GM12878 (cell line): Measurements from ENCODE around the gene SELENOV. TPM values are rescaled to one million over a fixed set of nuclear protein-coding genes. Genes with fewer than 3 reads are reported as not detected.

Experiments
- ATAC-seq: fragments of 200-7000 bp; cut with Tn5 transposase; 3 replicates; pipeline ENCODE4 v1.9.1; 2020; ENCODE audit warnings: mild to moderate bottlenecking, moderate library complexity
- BruUV-seq: library from RNA; stranded (reverse); fragments of 400-500 nt; replicated peaks from 2 replicates; lab custom pipeline; 2021; lab: Mats Ljungman, UMichigan
- CTCF ChIA-PET: fragments of 300-600 bp; sonication (Branson Sonifier 250); formaldehyde crosslinking; extraction: SDS; loops from one replicate; lab custom pipeline; 2021; ENCODE audit warnings: inconsistent platforms; lab: Yijun Ruan, JAX
- POLR2A ChIA-PET: fragments of 350-600 bp; formaldehyde crosslinking; extraction: SDS; loops from one replicate; lab custom pipeline; 2021; ENCODE audit warnings: inconsistent platforms; lab: Charles Lee
- RAD21 ChIA-PET: fragments of 300-600 bp; sonication (Branson Sonifier 250); formaldehyde crosslinking; loops from one replicate; lab custom pipeline; 2023; ENCODE audit warnings: antibody characterized with exemption; ENCODE audit not compliant: unreplicated experiment; lab: Charles Lee
- SMC1A ChIA-PET: fragments of 300-600 bp; sonication (Branson Sonifier 250); formaldehyde crosslinking; loops from one replicate; lab custom pipeline; 2023; ENCODE audit not compliant: unreplicated experiment, uncharacterized antibody; lab: Charles Lee
- DNase-seq: peaks from one replicate; pipeline ENCODE4 v3.0.0-alpha.2; 2011; ENCODE audit warnings: low read depth, low spot score
- FAIRE-seq: peaks from 3 replicates; lab custom pipeline; 2011; peaks lifted over from hg19 to GRCh38; lab: Jason Lieb, UNC
- H2AFZ ChIP-seq: 2 replicates; pipeline ENCODE4 v1.6.0; 2011; ENCODE audit warnings: low read depth, low read length, control low read depth; ENCODE audit not compliant: control insufficient read depth
- H3K27ac ChIP-seq: 2 replicates; pipeline ENCODE4 v1.5.1; 2011; ENCODE audit warnings: control low read depth; ENCODE audit not compliant: control insufficient read depth, insufficient read depth
- H3K27me3 ChIP-seq, 2 experiments: replicated peaks in 1 of 2; 2 replicates each; pipeline versions ENCODE4 v1.6.0 to v1.6.1; 2011; ENCODE audit warnings: low read length in 1 of 2; ENCODE audit not compliant: control insufficient read depth in 2 of 2, insufficient read depth in 2 of 2
- H3K36me3 ChIP-seq, 2 experiments: 2 replicates each; pipeline ENCODE4 v1.5.1; 2011; ENCODE audit warnings: low read length in 1 of 2; ENCODE audit not compliant: control insufficient read depth in 2 of 2, insufficient read depth in 2 of 2
- H3K4me1 ChIP-seq: 2 replicates; pipeline ENCODE4 v1.6.1; 2011; ENCODE audit warnings: mild to moderate bottlenecking, low read length, moderate library complexity, mixed read lengths; ENCODE audit not compliant: control insufficient read depth, insufficient read depth
- H3K4me2 ChIP-seq: 2 replicates; pipeline ENCODE4 v1.6.0; 2011; ENCODE audit warnings: control low read depth; ENCODE audit not compliant: control insufficient read depth, insufficient read depth
- H3K4me3 ChIP-seq: fragments of 200-600 bp; sonication (generic); 2 replicates; pipeline ENCODE4 v1.5.1; 2016
- H3K79me2 ChIP-seq: 2 replicates; pipeline ENCODE4 v1.6.0; 2011; ENCODE audit warnings: low read length; ENCODE audit not compliant: control insufficient read depth, insufficient read depth
- H3K9ac ChIP-seq: 2 replicates; pipeline ENCODE4 v1.8.0; 2011; ENCODE audit warnings: low read length, control low read depth, mixed read lengths; ENCODE audit not compliant: control insufficient read depth, insufficient read depth
- H3K9me3 ChIP-seq: replicated peaks from 3 replicates; pipeline ENCODE4 v1.5.1; 2011; ENCODE audit warnings: mild to moderate bottlenecking, low read length; ENCODE audit not compliant: control insufficient read depth, insufficient read depth
- H4K20me1 ChIP-seq: 2 replicates; pipeline ENCODE4 v1.6.0; 2011; ENCODE audit not compliant: control insufficient read depth, insufficient read depth
- BCL11A ChIP-seq: IDR thresholded peaks from 2 replicates; pipeline ENCODE4 v1.6.1; 2011; ENCODE audit warnings: low read depth, low read length
- BCLAF1 ChIP-seq: fragments of 450-650 bp; IDR thresholded peaks from 2 replicates; pipeline ENCODE4 v1.6.1; 2017; ENCODE audit warnings: antibody characterized with exemption, mild to moderate bottlenecking, moderate library complexity
- CHD2 ChIP-seq: IDR thresholded peaks from 2 replicates; pipeline ENCODE4 v1.6.1; 2011; ENCODE audit warnings: low read depth, low read length, improper control_type of control experiment, borderline replicate concordance
- CREM ChIP-seq: IDR thresholded peaks from 2 replicates; pipeline ENCODE4 v1.6.1; 2014; ENCODE audit warnings: antibody characterized with exemption, low read depth
- CTCF ChIP-seq, 3 experiments: IDR thresholded peaks in 2 of 3; conservative IDR thresholded peaks in 1 of 3; 2 replicates each; pipeline ENCODE4 v1.5.1; 2011; ENCODE audit warnings: low read depth in 3 of 3, low read length in 3 of 3, mild to moderate bottlenecking in 3 of 3, control low read depth in 2 of 3, moderate library complexity in 2 of 3, inconsistent platforms in 1 of 3, mixed read lengths in 1 of 3; ENCODE audit not compliant: control insufficient read depth in 2 of 3, insufficient read depth in 1 of 3; ENCODE audit errors: extremely low read depth in 1 of 3
- EP300 ChIP-seq, 2 experiments: fragments of 150-350 bp in 1 of 2; IDR thresholded peaks; 2 replicates each; pipeline ENCODE4 v1.6.1; 2011 to 2012; ENCODE audit warnings: low read depth in 2 of 2, low read length in 2 of 2, borderline replicate concordance in 1 of 2, improper control_type of control experiment in 1 of 2, inconsistent platforms in 1 of 2; ENCODE audit not compliant: control insufficient read depth in 1 of 2
- HDGF ChIP-seq: fragments of 450-650 bp; IDR thresholded peaks from 2 replicates; pipeline ENCODE4 v1.6.1; 2016; ENCODE audit warnings: antibody characterized with exemption
- JUNB ChIP-seq: IDR thresholded peaks from 2 replicates; pipeline ENCODE4 v1.6.1; 2016; ENCODE audit warnings: antibody characterized with exemption, mild to moderate bottlenecking
- KLF5 ChIP-seq: fragments of 450-650 bp; IDR thresholded peaks from 2 replicates; pipeline ENCODE4 v1.6.1; 2014; ENCODE audit warnings: mild to moderate bottlenecking; ENCODE audit not compliant: partially characterized antibody
- LARP7 ChIP-seq: fragments of 450-650 bp; IDR thresholded peaks from 2 replicates; pipeline ENCODE4 v1.6.1; 2017; ENCODE audit warnings: mild to moderate bottlenecking
- RAD21 ChIP-seq: IDR thresholded peaks from 2 replicates; pipeline ENCODE4 v1.6.1; 2011; ENCODE audit warnings: mild to moderate bottlenecking, low read depth, low read length, moderate library complexity; ENCODE audit not compliant: insufficient read depth
- REST ChIP-seq: IDR thresholded peaks from 2 replicates; pipeline ENCODE4 v1.6.1; 2012; ENCODE audit warnings: mild to moderate bottlenecking, low read depth, low read length
- RUNX3 ChIP-seq: IDR thresholded peaks from 2 replicates; pipeline ENCODE4 v1.6.1; 2012; ENCODE audit warnings: low read length, inconsistent platforms
- SP1 ChIP-seq: IDR thresholded peaks from one replicate; pipeline ENCODE4 v1.6.1; 2011; ENCODE audit warnings: low read depth, low read length
- SPI1 ChIP-seq: IDR thresholded peaks from 2 replicates; pipeline ENCODE4 v1.6.1; 2011; ENCODE audit warnings: low read depth, mild to moderate bottlenecking, low read length, moderate library complexity, borderline replicate concordance; ENCODE audit not compliant: insufficient read depth
- YBX1 ChIP-seq: fragments of 450-650 bp; IDR thresholded peaks from 2 replicates; pipeline ENCODE4 v1.6.1; 2016; ENCODE audit warnings: antibody characterized with exemption
- ZNF217 ChIP-seq: fragments of 450-650 bp; IDR thresholded peaks from 2 replicates; pipeline ENCODE4 v1.6.1; 2017; ENCODE audit warnings: antibody characterized with exemption, mild to moderate bottlenecking
- WGBS: methylation state at CpG from one replicate; pipeline ENCODE4 v1.1.6; 2016; ENCODE audit warnings: low lambda C conversion rate; ENCODE audit not compliant: insufficient replicate concordance, insufficient coverage; ENCODE audit errors: missing lambda C conversion rate; 5-methylcytosine and 5-hydroxymethylcytosine counted together
- in situ Hi-C: fragments of 300-500 bp; cut with MboI; formaldehyde crosslinking; loops from 9 replicates; pipeline ENCODE4 v1.14.3; 2018; ENCODE audit warnings: mixed read lengths
- intact Hi-C: fragments of 100-400 bp; cut with micrococcal nuclease; formaldehyde crosslinking; loops from one replicate; pipeline ENCODE4 v1.14.2; 2022; ENCODE audit not compliant: unreplicated experiment
- polyA plus RNA-seq, 11 experiments: library from polyadenylated mRNA; depleted of rRNA in 4 of 11; unstranded in 6 of 11; stranded (reverse) in 5 of 11; fragments of >200 nt; fragmentation: Nextera tagmentation in 4 of 11; fragmentation: Illumina TruSeq in 1 of 11; extraction: Ambion mirVana in 4 of 11; extraction: Trizol in 1 of 11; gene quantifications; 1 replicate in 1 of 11; 2 replicates in 10 of 11; pipeline versions ENCODE4 v1.2.1 to v1.2.3, GENCODE V29; 2011 to 2016; ENCODE audit warnings: inconsistent platforms in 2 of 11, missing spikeins in 2 of 11, low read depth in 1 of 11
- total RNA-seq, 4 experiments: library from RNA; depleted of rRNA in 3 of 4; stranded (reverse); fragments of >200 nt in 3 of 4; fragmentation: Illumina TruSeq in 1 of 4; extraction: Trizol in 1 of 4; gene quantifications; 2 replicates each; pipeline versions ENCODE4 v1.2.1 to v1.2.3, GENCODE V29; 2013 to 2021

Gene SELENOV
- total and polyA plus RNA-seq, 10 of the 15 experiments (the other 5 are each of a cell fraction or from before 2014, with no cell fraction given), result not detected

GRCh38 chr19:39474139-39474620 lies 40.8 kb upstream of the SELENOV start:
- Histone ChIP-seq H3K27ac (no peak overlapping the region), H3K27me3 (no peaks in the 10 kb centered on the region), H3K9me3 (no peaks in the 10 kb centered on the region), H3K4me3 (no peak overlapping the region), H3K36me3 (peaks cover 41 to 58% of the 10 kb centered on the region in 2 experiments), H3K4me1 (no peaks in the 10 kb centered on the region), H2AFZ (no peak overlapping the region), H3K79me2 (no peaks in the 10 kb centered on the region), H3K4me2 (no peak overlapping the region), H3K9ac (no peak overlapping the region), H4K20me1 (no peaks in the 10 kb centered on the region)
- CTCF ChIA-PET, result interaction anchor here (0.8 to 3.9 kb wide), 27 partner anchors 11 to 201 kb away, joined by 3 to 41 read pairs (median 4); partner anchors contain the start of genes DLL3, EID2B, RPS16 and SUPT5H
- POLR2A ChIA-PET, result no interaction called here
- no TSS peak for BruUV-seq
- FAIRE-seq (no peak), ATAC-seq (peak; percentile 93), DNase-seq (no peak)
- intact Hi-C loops, result loop anchor here (1.0 kb wide), 1 partner anchor 58 kb away; the partner anchor contains the start of gene EID2B
- SMC1A ChIA-PET, result interaction anchor here (1.0 to 1.7 kb wide), 6 partner anchors 16 to 62 kb away, joined by 3 to 8 read pairs (median 4); partner anchors contain the start of genes EID2B and RPS16
- 41% methylated on average over 8 of the region's 9 CpGs for WGBS
- RAD21 ChIA-PET, result interaction anchor here (1.1 to 1.9 kb wide), 4 partner anchors 29 to 78 kb away, joined by 4 to 6 read pairs (median 4); partner anchors contain the start of gene EID2B
- in situ Hi-C loops, result no loop called here
- TF ChIP-seq RAD21, result peak; percentile 51
- TF ChIP-seq REST, result no peak
- no peak for TF ChIP-seq CREM
- no peak for TF ChIP-seq LARP7
- TF ChIP-seq BCL11A, result no peak
- no peak for TF ChIP-seq YBX1
- no peak for TF ChIP-seq CHD2
- TF ChIP-seq SPI1, result 0 out of 2 replicates have a peak, but pooled peaks have one; percentile 4
- TF ChIP-seq BCLAF1, result no peak
- no peak for TF ChIP-seq KLF5
- TF ChIP-seq ZNF217, result no peak
- no peak for TF ChIP-seq JUNB
- TF ChIP-seq RUNX3, result no peak
- peak; percentile 47; the same call in 1 of the 2 replicates for TF ChIP-seq HDGF
- no peak for TF ChIP-seq SP1
- TF ChIP-seq CTCF (IDR thresholded peaks at IDR 0.05 in 2 of 3, conservative IDR thresholded peaks at IDR 0.05 in 1 of 3; ENCODE audit: control insufficient read depth in 2 of 3, extremely low read depth in 1 of 3, insufficient read depth in 1 of 3, low read depth in 3 of 3, low read length in 3 of 3), result peak; percentile 65 to 94 (median 78)
- TF ChIP-seq EP300 (IDR thresholded peaks at IDR 0.05; ENCODE audit: borderline replicate concordance in 1 of 2, control insufficient read depth in 1 of 2, low read depth in 2 of 2, low read length in 2 of 2), result no peak
